Effector memory CD4-positive, alpha-beta T cell (primary cell): Measurements from ENCODE around the gene ALS2CL.

Source experiments
- DNase-seq, 3 donors: peaks; one replicate each; pipeline ENCODE4 v3.0.0-alpha.2; 2020
- H3K27ac ChIP-seq: 2 replicates; pipeline ENCODE4 v1.7.0; 2013; ENCODE audit warnings: mild to moderate bottlenecking, low read length, moderate library complexity; ENCODE audit not compliant: insufficient read depth, poor library complexity, severe bottlenecking
- H3K27me3 ChIP-seq: replicated peaks from 2 replicates; pipeline ENCODE4 v1.7.0; 2013; ENCODE audit warnings: mild to moderate bottlenecking, low read length; ENCODE audit not compliant: insufficient read depth, control insufficient read depth, poor library complexity, severe bottlenecking
- H3K36me3 ChIP-seq: 2 replicates; pipeline ENCODE4 v1.7.0; 2013; ENCODE audit warnings: mild to moderate bottlenecking, low read length, moderate library complexity; ENCODE audit not compliant: control insufficient read depth, insufficient read depth
- H3K4me1 ChIP-seq: 2 replicates; pipeline ENCODE4 v1.7.0; 2013; ENCODE audit warnings: low read length, mild to moderate bottlenecking; ENCODE audit not compliant: control insufficient read depth, insufficient read depth, poor library complexity, severe bottlenecking
- H3K4me3 ChIP-seq: 2 replicates; pipeline ENCODE4 v1.7.0; 2013; ENCODE audit warnings: low read length, low read depth, mild to moderate bottlenecking; ENCODE audit not compliant: insufficient read depth, poor library complexity, severe bottlenecking
- H3K9me3 ChIP-seq: 2 replicates; pipeline ENCODE4 v1.7.0; 2013; ENCODE audit warnings: mild to moderate bottlenecking, low read length, moderate library complexity; ENCODE audit not compliant: control insufficient read depth

Gene ALS2CL

GRCh38 chr3:46710671-46711295, 17.3 kb upstream of the ALS2CL start:
- no peaks in the 10 kb centered on the region for H3K36me3 ChIP-seq
- no peak for DNase-seq
- no peaks in the 10 kb centered on the region for H3K4me1 ChIP-seq
- H3K4me3 ChIP-seq = no peak overlapping the region
- no peaks in the 10 kb centered on the region for H3K27me3 ChIP-seq
- no peaks in the 10 kb centered on the region for H3K9me3 ChIP-seq
- no peak overlapping the region for H3K27ac ChIP-seq

GRCh38 chr3:46710229-46710628, 16.8 kb upstream of the ALS2CL start:
- no peaks in the 10 kb centered on the region for H3K9me3 ChIP-seq
- no peaks in the 10 kb centered on the region for H3K27me3 ChIP-seq
- no peak overlapping the region for H3K27ac ChIP-seq
- H3K4me1 ChIP-seq = no peaks in the 10 kb centered on the region
- H3K36me3 ChIP-seq = no peaks in the 10 kb centered on the region
- no peak overlapping the region for H3K4me3 ChIP-seq
- DNase-seq = no peak

GRCh38 chr3:46709721-46710120, 16.2 kb upstream of the ALS2CL start:
- Histone ChIP-seq H3K36me3 (no peaks in the 10 kb centered on the region), H3K4me1 (no peaks in the 10 kb centered on the region), H3K4me3 (no peak overlapping the region), H3K27ac (no peak overlapping the region), H3K9me3 (no peaks in the 10 kb centered on the region), H3K27me3 (no peaks in the 10 kb centered on the region)
- DNase-seq = no peak

- Histone ChIP-seq H3K9me3 (no peaks in the 10 kb centered on the region), H3K4me1 (no peaks in the 10 kb centered on the region), H3K27ac (no peak overlapping the region), H3K36me3 (no peaks in the 10 kb centered on the region), H3K27me3 (no peaks in the 10 kb centered on the region), H3K4me3 (no peak overlapping the region)
- no peak for DNase-seq
Observed at GRCh38 chr3:46709157-46709654, 15.7 kb upstream of the ALS2CL start.

- Histone ChIP-seq H3K36me3 (no peaks in the 10 kb centered on the region), H3K4me3 (no peak overlapping the region), H3K27ac (no peak overlapping the region), H3K9me3 (no peaks in the 10 kb centered on the region), H3K4me1 (no peaks in the 10 kb centered on the region), H3K27me3 (no peaks in the 10 kb centered on the region)
- no peak for DNase-seq
Observed at GRCh38 chr3:46708401-46709156, 15.1 kb upstream of the ALS2CL start.

- Histone ChIP-seq H3K4me3 (no peak overlapping the region), H3K9me3 (no peaks in the 10 kb centered on the region), H3K27ac (no peak overlapping the region), H3K36me3 (no peaks in the 10 kb centered on the region), H3K4me1 (no peaks in the 10 kb centered on the region), H3K27me3 (no peaks in the 10 kb centered on the region)
- DNase-seq = no peak
Observed at GRCh38 chr3:46707601-46708011, 14.1 kb upstream of the ALS2CL start.

GRCh38 chr3:46706771-46707582, 13.5 kb upstream of the ALS2CL start:
- H3K4me3 ChIP-seq = no peak overlapping the region
- no peak for DNase-seq
- no peaks in the 10 kb centered on the region for H3K4me1 ChIP-seq
- H3K36me3 ChIP-seq = no peaks in the 10 kb centered on the region
- H3K27ac ChIP-seq = no peak overlapping the region
- H3K9me3 ChIP-seq = no peaks in the 10 kb centered on the region
- H3K27me3 ChIP-seq = no peaks in the 10 kb centered on the region

- no peaks in the 10 kb centered on the region for H3K36me3 ChIP-seq
- no peak overlapping the region for H3K27ac ChIP-seq
- no peaks in the 10 kb centered on the region for H3K9me3 ChIP-seq
- H3K4me1 ChIP-seq = peaks cover 6% of the 10 kb centered on the region
- H3K4me3 ChIP-seq = no peak overlapping the region
- H3K27me3 ChIP-seq = peaks cover 5% of the 10 kb centered on the region
- DNase-seq = no peak
Observed at GRCh38 chr3:46705751-46706552, 12.5 kb upstream of the ALS2CL start.

- Histone ChIP-seq H3K36me3 (no peaks in the 10 kb centered on the region), H3K27ac (no peak overlapping the region), H3K27me3 (peaks cover 5% of the 10 kb centered on the region), H3K4me1 (peaks cover 6% of the 10 kb centered on the region), H3K4me3 (no peak overlapping the region), H3K9me3 (no peaks in the 10 kb centered on the region)
- peak; percentile 42 to 54 (median 44) for DNase-seq
Observed at GRCh38 chr3:46705022-46705530, 11.6 kb upstream of the ALS2CL start.
